Pancreas (tissue), 10 donors: ENCODE data around the gene PCNT. TPM values are rescaled to one million over a fixed set of nuclear protein-coding genes. Genes with fewer than 3 reads are reported as not detected.

Source experiments
- ATAC-seq, 4 donors: fragments of 200-7000 bp; cut with Tn5 transposase; one replicate each; pipeline versions ENCODE4 v1.8.0 to v1.9.1; 2020; ENCODE audit warnings: mild to moderate bottlenecking in 4 of 4, moderate library complexity in 4 of 4
- DNase-seq, 6 donors: peaks; one replicate each; pipeline ENCODE4 v3.0.0-alpha.2; 2020
- FAIRE-seq: peaks from 2 replicates; lab custom pipeline; 2012; peaks lifted over from hg19 to GRCh38; lab: Jason Lieb, UNC
- H3K27ac ChIP-seq, 4 donors: fragments of 200-600 bp; sonication (generic); 1 replicate in 3 of 4; 2 replicates in 1 of 4; pipeline versions ENCODE4 v1.5.0 to v1.8.0; 2020
- H3K27me3 ChIP-seq, 4 donors: fragments of 200-600 bp; one replicate each; pipeline ENCODE4 v1.8.0; 2021
- H3K36me3 ChIP-seq, 3 donors: fragments of 200-600 bp; sonication (generic) in 1 of 3; one replicate each; pipeline versions ENCODE4 v1.5.0 to v1.8.0; 2020 to 2021
- H3K4me1 ChIP-seq, 3 donors: fragments of 200-600 bp; one replicate each; pipeline ENCODE4 v1.8.0; 2021
- H3K4me3 ChIP-seq, 4 donors: fragments of 200-600 bp; sonication (generic) in 2 of 4; one replicate each; pipeline versions ENCODE4 v1.5.0 to v1.8.0; 2020 to 2021
- H3K9me3 ChIP-seq, 4 donors: fragments of 200-600 bp; one replicate each; pipeline ENCODE4 v1.8.0; 2021
- WGBS, 2 donors: extraction: QIAGEN DNeasy Blood & Tissue Kit; methylation state at CpG; one replicate each; pipeline ENCODE4 v1.1.7; 2013; 5-methylcytosine and 5-hydroxymethylcytosine counted together
- intact Hi-C, 3 donors: fragments of 100-400 bp; cut with DNase I; formaldehyde crosslinking; loops; one replicate each; pipeline versions ENCODE4 v1.11.1 to v1.14.2; 2022
- polyA plus RNA-seq, 2 donors: library from polyadenylated mRNA; stranded (reverse); fragments of 200-250 nt; gene quantifications; one replicate each; pipeline ENCODE4 v1.2.3, GENCODE V29; 2013
- total RNA-seq, 6 donors: library from RNA; stranded (reverse); fragmentation: NEBNext Ultra II Directional in 4 of 6; extraction: Animal tissue kit (Norgen Biotek cat#: 25700) in 4 of 6; gene quantifications; one replicate each; pipeline versions ENCODE4 v1.2.1 to v1.2.4, GENCODE V29; 2021 to 2023
- TF ChIP-seq, protein P1 (sequence below), 4 donors: fragments of 200-600 bp; sonication (generic) in 3 of 4; IDR thresholded peaks; one replicate each; pipeline versions ENCODE4 v1.5.0 to v1.8.0; 2021; ENCODE audit warnings: antibody characterized with exemption in 4 of 4
- donor health status: healthy with polysubstance abuse.
- donor health status: DM: no; HTN: no; CAD: no; lungs with moderate emphysema.
- donor health status: DM: no; HTN: no; CAD: no.
- donor health status: control.
- donor health status: control.
- donor health status: Bipolar disorder and iron deficiency.
- donor health status: DM: yes; HTN: yes; CAD: no.
- donor health status: DM: no; HTN: no; CAD: no.
- donor health status: DM: no; HTN: no; CAD: no.
- donor health status: DM: yes; HTN: yes; CAD: no.

PCNT gene
- total and polyA plus RNA-seq, 8 donors, result 8.1 to 15.5 (median 12.1) TPM

DNA sequence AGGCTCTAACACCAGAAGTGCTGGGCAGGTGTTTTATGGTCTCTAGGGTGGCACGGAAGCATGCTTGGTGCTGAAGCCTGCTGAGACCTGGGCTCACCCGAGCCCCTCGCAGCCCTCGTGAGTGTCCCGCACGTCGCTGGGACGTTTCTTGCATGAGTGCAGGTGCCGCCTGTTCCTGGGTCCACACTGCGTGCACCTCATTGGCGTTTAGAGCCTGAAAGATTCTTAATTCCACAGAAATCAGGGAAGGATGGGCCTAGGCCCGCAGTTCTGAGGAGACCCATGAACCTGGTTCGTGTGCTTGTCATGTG is 91.0 kb downstream of the PCNT start:
- Histone ChIP-seq H3K27me3 (no peaks in the 10 kb centered on the region), H3K9me3 (no peaks in the 10 kb centered on the region), H3K27ac (no peak overlapping the region), H3K4me1 (no peaks in the 10 kb centered on the region), H3K4me3 (no peak overlapping the region), H3K36me3 (peaks cover 0 to 8% (median 0%) of the 10 kb centered on the region in 3 donors)
- DNase-seq (peak in 1 of 6 donors; percentile 30), FAIRE-seq (no peak), ATAC-seq (no peak)
- WGBS, 2 donors, result 95 to 96% methylated on average over 13 of the region's 13 CpGs
- TF ChIP-seq, protein P1, sequence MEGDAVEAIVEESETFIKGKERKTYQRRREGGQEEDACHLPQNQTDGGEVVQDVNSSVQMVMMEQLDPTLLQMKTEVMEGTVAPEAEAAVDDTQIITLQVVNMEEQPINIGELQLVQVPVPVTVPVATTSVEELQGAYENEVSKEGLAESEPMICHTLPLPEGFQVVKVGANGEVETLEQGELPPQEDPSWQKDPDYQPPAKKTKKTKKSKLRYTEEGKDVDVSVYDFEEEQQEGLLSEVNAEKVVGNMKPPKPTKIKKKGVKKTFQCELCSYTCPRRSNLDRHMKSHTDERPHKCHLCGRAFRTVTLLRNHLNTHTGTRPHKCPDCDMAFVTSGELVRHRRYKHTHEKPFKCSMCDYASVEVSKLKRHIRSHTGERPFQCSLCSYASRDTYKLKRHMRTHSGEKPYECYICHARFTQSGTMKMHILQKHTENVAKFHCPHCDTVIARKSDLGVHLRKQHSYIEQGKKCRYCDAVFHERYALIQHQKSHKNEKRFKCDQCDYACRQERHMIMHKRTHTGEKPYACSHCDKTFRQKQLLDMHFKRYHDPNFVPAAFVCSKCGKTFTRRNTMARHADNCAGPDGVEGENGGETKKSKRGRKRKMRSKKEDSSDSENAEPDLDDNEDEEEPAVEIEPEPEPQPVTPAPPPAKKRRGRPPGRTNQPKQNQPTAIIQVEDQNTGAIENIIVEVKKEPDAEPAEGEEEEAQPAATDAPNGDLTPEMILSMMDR (IDR thresholded peaks at IDR 0.05), result no peak
- intact Hi-C loops, result no loop called here

DNA sequence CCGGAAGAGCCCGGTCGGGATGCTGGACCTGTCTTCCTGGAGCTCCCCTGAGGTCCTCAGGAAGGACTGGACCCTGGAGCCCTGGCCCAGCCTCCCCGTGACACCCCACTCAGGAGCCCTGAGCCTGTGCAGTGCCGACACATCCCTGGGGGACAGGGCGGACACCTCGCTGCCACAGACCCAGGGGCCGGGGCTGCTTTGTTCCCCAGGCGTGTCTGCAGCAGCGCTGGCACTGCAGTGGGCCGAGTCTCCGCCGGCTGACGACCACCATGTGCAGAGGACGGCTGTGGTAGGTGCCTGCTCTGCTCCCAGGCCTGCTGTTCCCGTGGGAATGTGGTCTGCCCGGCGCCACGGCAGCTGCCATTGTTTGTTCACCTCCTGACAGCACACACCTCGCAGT is 92.6 kb downstream of the PCNT start:
- TF ChIP-seq, protein P1 (IDR thresholded peaks at IDR 0.05), result no peak
- Histone ChIP-seq H3K4me1 (no peaks in the 10 kb centered on the region), H3K27ac (no peak overlapping the region), H3K36me3 (peaks cover 0 to 8% (median 0%) of the 10 kb centered on the region in 3 donors), H3K9me3 (no peaks in the 10 kb centered on the region), H3K4me3 (no peak overlapping the region), H3K27me3 (no peaks in the 10 kb centered on the region)
- no peak for ATAC-seq
- FAIRE-seq, result no peak
- intact Hi-C loops, result no loop called here
- DNase-seq, result peak in 1 of 6 donors; percentile 46
- WGBS, 2 donors, result 89 to 90% methylated on average over 20 of the region's 20 CpGs

DNA sequence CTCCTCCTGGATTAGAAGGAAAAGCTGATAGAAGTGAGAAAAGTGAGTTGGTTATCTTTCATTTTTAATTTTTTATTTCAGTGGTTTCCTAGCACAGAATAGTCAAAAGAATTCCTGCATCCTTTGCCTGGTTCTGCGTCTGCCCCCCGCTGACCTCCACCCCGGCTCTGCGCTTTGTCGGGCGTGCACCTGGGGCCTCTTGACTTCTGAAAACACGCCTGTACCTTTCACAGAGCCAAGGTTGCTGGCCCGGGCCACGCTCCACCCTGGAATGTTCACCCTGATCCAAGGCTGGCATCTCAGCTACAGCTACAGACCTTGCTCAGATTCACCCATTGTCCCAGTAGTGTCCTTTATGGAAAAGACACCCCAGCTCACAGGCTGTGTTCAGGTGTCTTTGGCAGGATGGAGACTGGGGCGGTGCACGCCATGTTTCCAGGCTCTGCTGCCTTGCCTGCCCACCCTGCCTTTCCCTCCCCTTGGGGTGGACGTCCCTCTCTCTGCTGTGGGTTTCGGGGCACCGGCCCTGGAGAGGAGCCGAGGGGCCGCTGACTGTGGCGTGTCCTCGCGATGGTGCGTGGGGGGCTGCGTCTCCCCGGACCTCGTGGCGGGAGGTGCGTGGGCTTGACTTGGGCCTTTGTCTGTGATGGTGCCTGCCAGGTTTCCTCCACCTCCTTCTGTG is 94.5 kb downstream of the PCNT start:
- Histone ChIP-seq H3K27ac (no peak overlapping the region), H3K36me3 (peaks cover 0 to 8% (median 0%) of the 10 kb centered on the region in 3 donors), H3K4me3 (no peak overlapping the region), H3K9me3 (no peaks in the 10 kb centered on the region), H3K27me3 (no peaks in the 10 kb centered on the region), H3K4me1 (no peaks in the 10 kb centered on the region)
- intact Hi-C loops, result no loop called here
- ATAC-seq (no peak), FAIRE-seq (no peak), DNase-seq (no peak)
- TF ChIP-seq, protein P1 (IDR thresholded peaks at IDR 0.05), result no peak
- 91 to 96% methylated on average over 22 to 25 of the region's 25 CpGs for WGBS, 2 donors

DNA sequence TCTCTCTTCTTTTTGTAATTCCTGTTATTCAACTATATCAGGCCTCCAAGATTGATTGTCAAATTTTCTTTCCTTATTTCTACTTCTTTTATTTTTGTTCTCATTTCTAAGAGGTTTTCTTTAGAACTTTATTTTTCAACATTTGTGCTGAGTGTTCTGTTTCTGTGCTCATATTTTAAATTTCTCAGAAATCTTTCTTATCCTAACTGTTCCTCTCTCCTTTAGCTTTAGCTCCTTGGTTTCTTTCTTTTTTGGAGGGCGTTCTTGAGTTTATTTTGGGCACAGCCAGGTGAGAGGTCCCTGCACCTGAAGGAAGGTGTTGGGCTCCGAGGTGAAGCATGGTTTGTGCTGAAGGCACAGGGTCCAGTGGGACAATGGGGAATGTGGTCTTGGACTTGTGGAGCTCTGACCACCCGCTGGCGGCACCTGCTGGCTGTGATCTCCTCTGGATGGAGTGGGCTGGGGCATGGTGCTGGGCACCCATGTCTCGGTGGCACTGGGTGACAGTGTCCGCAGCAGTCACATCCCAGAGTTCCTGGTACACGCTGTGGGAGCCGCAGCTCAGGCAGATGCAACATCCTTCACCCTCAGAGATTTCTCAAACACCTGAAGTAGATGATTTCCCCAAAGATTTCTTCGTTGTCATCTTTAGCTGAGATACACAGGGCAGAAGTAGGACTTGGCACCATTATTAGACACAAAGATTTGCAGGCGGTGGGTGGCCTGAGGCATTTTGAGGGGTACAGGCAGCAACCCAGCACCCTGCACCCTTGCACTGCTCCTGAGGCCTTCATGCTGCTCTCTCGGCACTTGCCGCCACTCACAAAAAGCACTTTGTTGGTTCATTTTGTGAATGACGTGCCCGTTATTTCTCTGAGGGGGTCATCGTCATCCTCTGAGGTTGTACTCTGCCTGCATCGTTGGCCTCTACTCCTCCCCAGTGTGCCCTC is 96.6 kb downstream of the PCNT start:
- Histone ChIP-seq H3K4me1 (no peaks in the 10 kb centered on the region), H3K27ac (no peak overlapping the region), H3K36me3 (peaks cover 0 to 8% (median 0%) of the 10 kb centered on the region in 3 donors), H3K4me3 (no peak overlapping the region), H3K9me3 (no peaks in the 10 kb centered on the region), H3K27me3 (no peaks in the 10 kb centered on the region)
- FAIRE-seq (no peak), DNase-seq (peak in 1 of 6 donors; percentile 30), ATAC-seq (no peak)
- WGBS, 2 donors, result 90 to 96% methylated on average over 16 of the region's 16 CpGs
- intact Hi-C loops, result no loop called here
- TF ChIP-seq, protein P1 (IDR thresholded peaks at IDR 0.05), result no peak
